Smooth muscle cell (in vitro differentiated cells): Measurements from ENCODE around the gene PTGES. TPM values are rescaled to one million over a fixed set of nuclear protein-coding genes. Genes with fewer than 3 reads are reported as not detected.
"Not testable (repeated sequence)": the region's sequence is repeated elsewhere in the genome, so short reads cannot be mapped to it uniquely, and the experiment has no call there.

Experiments used
- DNase-seq: peaks from one replicate; lab custom pipeline; 2025; ENCODE audit not compliant: unreplicated experiment; lab: John Stamatoyannopoulos, UW
- H2AFZ ChIP-seq: fragments of 200-600 bp; sonication (generic); 2 replicates; pipeline ENCODE4 v1.6.0; 2016; ENCODE audit warnings: antibody characterized with exemption, low read depth, mild to moderate bottlenecking
- H3F3A ChIP-seq: fragments of 200-600 bp; sonication (generic); 2 replicates; pipeline ENCODE4 v1.6.0; 2017; ENCODE audit warnings: antibody characterized with exemption, low read depth
- H3K27ac ChIP-seq: fragments of 200-600 bp; sonication (generic); 2 replicates; pipeline ENCODE4 v1.5.1; 2016; ENCODE audit warnings: low read depth, mild to moderate bottlenecking
- H3K27me3 ChIP-seq: fragments of 200-600 bp; sonication (generic); 2 replicates; pipeline ENCODE4 v1.6.1; 2016; ENCODE audit warnings: low read depth, mild to moderate bottlenecking
- H3K36me3 ChIP-seq: fragments of 200-600 bp; sonication (generic); 2 replicates; pipeline ENCODE4 v1.5.1; 2016; ENCODE audit warnings: low read depth
- H3K4me1 ChIP-seq: fragments of 200-600 bp; sonication (generic); 2 replicates; pipeline ENCODE4 v1.5.1; 2016; ENCODE audit warnings: low read depth
- H3K4me2 ChIP-seq: fragments of 200-600 bp; sonication (generic); 2 replicates; pipeline ENCODE4 v1.6.0; 2016; ENCODE audit warnings: mild to moderate bottlenecking
- H3K4me3 ChIP-seq: fragments of 200-600 bp; sonication (generic); 2 replicates; pipeline ENCODE4 v1.5.1; 2016; ENCODE audit warnings: mild to moderate bottlenecking
- H3K79me2 ChIP-seq: fragments of 200-600 bp; sonication (generic); 2 replicates; pipeline ENCODE4 v1.6.0; 2016; ENCODE audit warnings: low read depth, mild to moderate bottlenecking
- H3K9ac ChIP-seq: fragments of 200-600 bp; sonication (generic); 2 replicates; pipeline ENCODE4 v1.6.0; 2016; ENCODE audit warnings: low read depth
- H3K9me3 ChIP-seq: fragments of 200-600 bp; sonication (generic); replicated peaks from 2 replicates; pipeline ENCODE4 v1.5.1; 2016; ENCODE audit warnings: low read depth
- H4K20me1 ChIP-seq: fragments of 200-600 bp; sonication (generic); 2 replicates; pipeline ENCODE4 v1.6.0; 2016; ENCODE audit warnings: low read depth
- WGBS: methylation state at CpG from one replicate; pipeline ENCODE4 v1.1.7; 2016; ENCODE audit warnings: low lambda C conversion rate; 5-methylcytosine and 5-hydroxymethylcytosine counted together
- polyA plus RNA-seq: library from polyadenylated mRNA; unstranded; fragments of >200 nt; fragmentation: Nextera tagmentation; extraction: Ambion mirVana; gene quantifications from 2 replicates; pipeline ENCODE4 v1.2.1, GENCODE V29; 2016
- total RNA-seq: library from RNA; depleted of rRNA; stranded (reverse); fragments of >200 nt; gene quantifications from 2 replicates; pipeline ENCODE4 v1.2.3, GENCODE V29; 2014
- TF ChIP-seq, protein P1 (sequence below): fragments of 200-600 bp; sonication (generic); IDR thresholded peaks from 2 replicates; pipeline ENCODE4 v1.5.1; 2017; ENCODE audit warnings: borderline replicate concordance, mild to moderate bottlenecking, antibody characterized with exemption; ENCODE audit not compliant: insufficient read depth, poor library complexity, severe bottlenecking

The PTGES gene
- total and polyA plus RNA-seq, 2 experiments from 2014 or later: 49.5 to 69.6 TPM

DNA sequence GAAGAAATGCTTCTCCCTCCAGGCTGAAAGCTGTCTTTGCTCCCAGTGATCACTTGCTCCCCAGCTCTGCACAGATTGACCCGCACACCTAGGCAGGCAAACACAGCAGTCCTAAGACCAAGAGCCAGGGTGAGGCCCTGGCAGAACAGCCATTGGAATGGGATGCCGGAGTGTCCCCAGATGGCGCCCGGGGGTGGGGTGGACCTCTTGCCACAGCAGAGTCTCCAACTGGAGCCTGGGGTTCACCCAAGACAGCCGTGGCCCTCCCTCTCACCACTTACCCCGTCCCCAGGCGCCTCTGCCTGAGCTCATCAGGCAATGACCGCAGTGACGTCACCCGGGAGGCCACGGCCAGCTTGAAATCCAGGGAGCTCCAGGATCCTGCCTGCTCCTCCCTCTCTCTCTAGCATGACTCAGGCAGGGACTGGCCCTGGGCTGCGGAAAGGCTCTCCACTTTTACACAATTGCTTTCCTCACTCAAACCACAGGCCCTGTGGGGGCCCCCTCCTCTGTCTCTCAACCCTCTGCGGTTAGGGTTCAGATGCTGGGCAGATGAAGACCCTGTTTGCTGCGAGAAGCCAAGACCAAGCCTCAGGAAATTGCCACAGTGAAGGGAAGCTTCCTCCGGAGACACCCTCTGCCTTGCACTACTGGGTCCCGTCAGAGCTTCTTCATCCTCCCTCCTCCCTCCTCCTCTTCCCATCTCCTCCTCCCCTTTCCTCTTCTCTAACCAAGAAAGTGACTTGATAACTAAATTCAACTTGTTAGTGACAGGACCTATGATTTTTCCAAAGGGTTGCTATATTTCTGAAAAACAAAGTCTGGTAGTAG, 24.3 kb upstream of the PTGES start:
- H3F3A ChIP-seq: peaks cover 11% of the 10 kb centered on the region
- WGBS: 15% methylated on average over 16 of the region's 16 CpGs
- H3K36me3 ChIP-seq: no peaks in the 10 kb centered on the region
- no peaks in the 10 kb centered on the region for H3K9me3 ChIP-seq
- peak; percentile 92 for DNase-seq
- H3K27ac ChIP-seq: peak overlapping the region; percentile 91
- H4K20me1 ChIP-seq: no peaks in the 10 kb centered on the region
- H3K9ac ChIP-seq: peak overlapping the region; percentile 59
- no peak overlapping the region for H2AFZ ChIP-seq
- H3K4me2 ChIP-seq: peak overlapping the region; percentile 64
- no peaks in the 10 kb centered on the region for H3K27me3 ChIP-seq
- H3K4me1 ChIP-seq: peaks cover 4% of the 10 kb centered on the region
- no peak overlapping the region for H3K4me3 ChIP-seq
- H3K79me2 ChIP-seq: no peaks in the 10 kb centered on the region
- TF ChIP-seq, protein P1, sequence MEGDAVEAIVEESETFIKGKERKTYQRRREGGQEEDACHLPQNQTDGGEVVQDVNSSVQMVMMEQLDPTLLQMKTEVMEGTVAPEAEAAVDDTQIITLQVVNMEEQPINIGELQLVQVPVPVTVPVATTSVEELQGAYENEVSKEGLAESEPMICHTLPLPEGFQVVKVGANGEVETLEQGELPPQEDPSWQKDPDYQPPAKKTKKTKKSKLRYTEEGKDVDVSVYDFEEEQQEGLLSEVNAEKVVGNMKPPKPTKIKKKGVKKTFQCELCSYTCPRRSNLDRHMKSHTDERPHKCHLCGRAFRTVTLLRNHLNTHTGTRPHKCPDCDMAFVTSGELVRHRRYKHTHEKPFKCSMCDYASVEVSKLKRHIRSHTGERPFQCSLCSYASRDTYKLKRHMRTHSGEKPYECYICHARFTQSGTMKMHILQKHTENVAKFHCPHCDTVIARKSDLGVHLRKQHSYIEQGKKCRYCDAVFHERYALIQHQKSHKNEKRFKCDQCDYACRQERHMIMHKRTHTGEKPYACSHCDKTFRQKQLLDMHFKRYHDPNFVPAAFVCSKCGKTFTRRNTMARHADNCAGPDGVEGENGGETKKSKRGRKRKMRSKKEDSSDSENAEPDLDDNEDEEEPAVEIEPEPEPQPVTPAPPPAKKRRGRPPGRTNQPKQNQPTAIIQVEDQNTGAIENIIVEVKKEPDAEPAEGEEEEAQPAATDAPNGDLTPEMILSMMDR: no peak

DNA sequence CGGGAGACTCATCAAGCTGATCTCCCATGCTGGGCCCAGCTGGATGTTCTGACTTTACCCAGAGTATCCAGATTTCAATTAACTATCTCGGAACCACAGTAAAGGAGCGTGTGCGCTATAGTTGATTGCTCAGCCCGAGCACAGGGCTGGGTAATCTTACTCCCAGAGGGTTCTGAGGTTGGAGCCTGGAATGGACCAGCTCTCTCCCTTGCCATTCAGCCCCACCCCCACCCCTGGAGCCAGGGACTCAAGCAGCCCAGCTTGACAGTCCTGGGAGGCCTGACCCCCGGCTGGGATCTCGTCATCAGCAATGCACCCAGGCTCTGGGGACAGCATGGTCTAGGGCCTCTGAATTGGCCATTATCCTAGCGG, 23.7 kb upstream of the PTGES start:
- Histone ChIP-seq H2AFZ (no peak overlapping the region), H3K36me3 (no peaks in the 10 kb centered on the region), H3K4me2 (peak overlapping the region; percentile 64), H3K4me3 (no peak overlapping the region), H3K27me3 (no peaks in the 10 kb centered on the region), H3F3A (peaks cover 11% of the 10 kb centered on the region), H3K9me3 (no peaks in the 10 kb centered on the region), H3K27ac (peak overlapping the region; percentile 91), H3K9ac (peak overlapping the region; percentile 59), H3K79me2 (no peaks in the 10 kb centered on the region), H3K4me1 (peaks cover 4% of the 10 kb centered on the region), H4K20me1 (no peaks in the 10 kb centered on the region)
- DNase-seq: no peak
- TF ChIP-seq, protein P1: no peak
- 67% methylated on average over 8 of the region's 8 CpGs for WGBS

GRCh38 chr9:129776096-129776495, 23.3 kb upstream of the PTGES start:
- H4K20me1 ChIP-seq, H3K9ac ChIP-seq, H3K79me2 ChIP-seq, H3K27me3 ChIP-seq, H3K36me3 ChIP-seq, DNase-seq, H3K4me1 ChIP-seq, H3K4me3 ChIP-seq, H3K9me3 ChIP-seq, H2AFZ ChIP-seq: not testable (repeated sequence)
- WGBS: 99% methylated on average over 4 of the region's 4 CpGs
- Histone ChIP-seq H3F3A (peaks cover 11% of the 10 kb centered on the region), H3K27ac (peak overlapping the region; percentile 91), H3K4me2 (peak overlapping the region; percentile 64)

GRCh38 chr9:129775448-129775798, 22.6 kb upstream of the PTGES start:
- H3K79me2 ChIP-seq: no peaks in the 10 kb centered on the region
- no peak for DNase-seq

More at GRCh38 chr9:129775448-129775798, 22.6 kb upstream of the PTGES start:
- H3K27me3 ChIP-seq: no peaks in the 10 kb centered on the region
- no peaks in the 10 kb centered on the region for H4K20me1 ChIP-seq
- H3K4me1 ChIP-seq: peaks cover 4% of the 10 kb centered on the region
- H2AFZ ChIP-seq: no peak overlapping the region
- H3F3A ChIP-seq: peaks cover 11% of the 10 kb centered on the region
- TF ChIP-seq, protein P1: no peak
- no peak overlapping the region for H3K27ac ChIP-seq
- H3K9ac ChIP-seq: no peak overlapping the region
- H3K36me3 ChIP-seq: no peaks in the 10 kb centered on the region
- no peak overlapping the region for H3K4me3 ChIP-seq
- H3K9me3 ChIP-seq: no peaks in the 10 kb centered on the region
- no peak overlapping the region for H3K4me2 ChIP-seq
- WGBS: 82% methylated on average over 2 of the region's 2 CpGs
